Smooth muscle cell (in vitro differentiated cells): ENCODE data around the gene PIAS2. TPM values are rescaled to one million over a fixed set of nuclear protein-coding genes. Genes with fewer than 3 reads are reported as not detected.

Experiments used
- DNase-seq: peaks from one replicate; lab custom pipeline; 2025; ENCODE audit not compliant: unreplicated experiment; lab: John Stamatoyannopoulos, UW
- H2AFZ ChIP-seq: fragments of 200-600 bp; sonication (generic); 2 replicates; pipeline ENCODE4 v1.6.0; 2016; ENCODE audit warnings: antibody characterized with exemption, low read depth, mild to moderate bottlenecking
- H3F3A ChIP-seq: fragments of 200-600 bp; sonication (generic); 2 replicates; pipeline ENCODE4 v1.6.0; 2017; ENCODE audit warnings: antibody characterized with exemption, low read depth
- H3K27ac ChIP-seq: fragments of 200-600 bp; sonication (generic); 2 replicates; pipeline ENCODE4 v1.5.1; 2016; ENCODE audit warnings: low read depth, mild to moderate bottlenecking
- H3K27me3 ChIP-seq: fragments of 200-600 bp; sonication (generic); 2 replicates; pipeline ENCODE4 v1.6.1; 2016; ENCODE audit warnings: low read depth, mild to moderate bottlenecking
- H3K36me3 ChIP-seq: fragments of 200-600 bp; sonication (generic); 2 replicates; pipeline ENCODE4 v1.5.1; 2016; ENCODE audit warnings: low read depth
- H3K4me1 ChIP-seq: fragments of 200-600 bp; sonication (generic); 2 replicates; pipeline ENCODE4 v1.5.1; 2016; ENCODE audit warnings: low read depth
- H3K4me2 ChIP-seq: fragments of 200-600 bp; sonication (generic); 2 replicates; pipeline ENCODE4 v1.6.0; 2016; ENCODE audit warnings: mild to moderate bottlenecking
- H3K4me3 ChIP-seq: fragments of 200-600 bp; sonication (generic); 2 replicates; pipeline ENCODE4 v1.5.1; 2016; ENCODE audit warnings: mild to moderate bottlenecking
- H3K79me2 ChIP-seq: fragments of 200-600 bp; sonication (generic); 2 replicates; pipeline ENCODE4 v1.6.0; 2016; ENCODE audit warnings: low read depth, mild to moderate bottlenecking
- H3K9ac ChIP-seq: fragments of 200-600 bp; sonication (generic); 2 replicates; pipeline ENCODE4 v1.6.0; 2016; ENCODE audit warnings: low read depth
- H3K9me3 ChIP-seq: fragments of 200-600 bp; sonication (generic); replicated peaks from 2 replicates; pipeline ENCODE4 v1.5.1; 2016; ENCODE audit warnings: low read depth
- H4K20me1 ChIP-seq: fragments of 200-600 bp; sonication (generic); 2 replicates; pipeline ENCODE4 v1.6.0; 2016; ENCODE audit warnings: low read depth
- CTCF ChIP-seq: fragments of 200-600 bp; sonication (generic); IDR thresholded peaks from 2 replicates; pipeline ENCODE4 v1.5.1; 2017; ENCODE audit warnings: borderline replicate concordance, mild to moderate bottlenecking, antibody characterized with exemption; ENCODE audit not compliant: insufficient read depth, poor library complexity, severe bottlenecking
- WGBS: methylation state at CpG from one replicate; pipeline ENCODE4 v1.1.7; 2016; ENCODE audit warnings: low lambda C conversion rate; 5-methylcytosine and 5-hydroxymethylcytosine counted together
- polyA plus RNA-seq: library from polyadenylated mRNA; unstranded; fragments of >200 nt; fragmentation: Nextera tagmentation; extraction: Ambion mirVana; gene quantifications from 2 replicates; pipeline ENCODE4 v1.2.1, GENCODE V29; 2016
- total RNA-seq: library from RNA; depleted of rRNA; stranded (reverse); fragments of >200 nt; gene quantifications from 2 replicates; pipeline ENCODE4 v1.2.3, GENCODE V29; 2014

PIAS2 gene
- total and polyA plus RNA-seq, 2 experiments from 2014 or later, result 15.7 to 26.6 TPM

GRCh38 chr18:46820863-46821262 lies 96.4 kb downstream of the PIAS2 start:
- no peak for TF ChIP-seq CTCF

GRCh38 chr18:46815661-46816060 lies 101.6 kb downstream of the PIAS2 start:
- no peak for DNase-seq
- no peak overlapping the region for H2AFZ ChIP-seq
- 94% methylated on average over 6 of the region's 6 CpGs for WGBS
- no peak overlapping the region for H3K4me3 ChIP-seq
- H3K4me2 ChIP-seq, result no peak overlapping the region
- H3K9ac ChIP-seq, result no peak overlapping the region
- H3K9me3 ChIP-seq, result no peaks in the 10 kb centered on the region
- no peaks in the 10 kb centered on the region for H3K27me3 ChIP-seq
- peaks cover 3% of the 10 kb centered on the region for H3F3A ChIP-seq
- no peaks in the 10 kb centered on the region for H3K36me3 ChIP-seq
- no peaks in the 10 kb centered on the region for H4K20me1 ChIP-seq
- no peak overlapping the region for H3K27ac ChIP-seq
- H3K79me2 ChIP-seq, result no peaks in the 10 kb centered on the region
- peaks cover 6% of the 10 kb centered on the region for H3K4me1 ChIP-seq
- no peak for TF ChIP-seq CTCF

More at GRCh38 chr18:46820863-46821262, 96.4 kb downstream of the PIAS2 start:
- H3K27me3 ChIP-seq, result no peaks in the 10 kb centered on the region
- H2AFZ ChIP-seq, result no peak overlapping the region
- H3K9ac ChIP-seq, result no peak overlapping the region
- H3F3A ChIP-seq, result no peaks in the 10 kb centered on the region
- no peak overlapping the region for H3K4me2 ChIP-seq
- H3K36me3 ChIP-seq, result no peaks in the 10 kb centered on the region
- no peaks in the 10 kb centered on the region for H3K79me2 ChIP-seq
- no peak for DNase-seq
- 96% methylated on average over 6 of the region's 6 CpGs for WGBS
- H3K9me3 ChIP-seq, result no peaks in the 10 kb centered on the region
- H3K4me3 ChIP-seq, result no peak overlapping the region
- H3K27ac ChIP-seq, result no peak overlapping the region
- no peaks in the 10 kb centered on the region for H3K4me1 ChIP-seq
- H4K20me1 ChIP-seq, result no peaks in the 10 kb centered on the region

- Histone ChIP-seq H3K27ac (no peak overlapping the region), H3K9me3 (no peaks in the 10 kb centered on the region), H4K20me1 (no peaks in the 10 kb centered on the region), H3K36me3 (no peaks in the 10 kb centered on the region), H3K79me2 (no peaks in the 10 kb centered on the region), H3K27me3 (no peaks in the 10 kb centered on the region), H2AFZ (no peak overlapping the region), H3K9ac (no peak overlapping the region), H3K4me3 (no peak overlapping the region), H3K4me2 (no peak overlapping the region), H3F3A (peaks cover 3% of the 10 kb centered on the region), H3K4me1 (peaks cover 11% of the 10 kb centered on the region)
- WGBS, result 86% methylated on average over 4 of the region's 4 CpGs
- TF ChIP-seq CTCF, result no peak
- no peak for DNase-seq
These were observed 102.9 kb downstream of the PIAS2 start for GRCh38 chr18:46814399-46814798.

GRCh38 chr18:46812311-46812710 lies 105.0 kb downstream of the PIAS2 start:
- Histone ChIP-seq H3F3A (peaks cover 3% of the 10 kb centered on the region), H3K79me2 (no peaks in the 10 kb centered on the region), H3K4me1 (peaks cover 11% of the 10 kb centered on the region), H3K27me3 (no peaks in the 10 kb centered on the region), H3K9ac (no peak overlapping the region), H3K27ac (no peak overlapping the region), H3K36me3 (no peaks in the 10 kb centered on the region), H3K4me3 (no peak overlapping the region), H3K9me3 (no peaks in the 10 kb centered on the region), H2AFZ (no peak overlapping the region), H4K20me1 (no peaks in the 10 kb centered on the region), H3K4me2 (no peak overlapping the region)
- no peak for TF ChIP-seq CTCF
- WGBS, result 92% methylated on average over 2 of the region's 2 CpGs
- no peak for DNase-seq
